HEK293 (cell line): Measurements from ENCODE around the gene APOBEC4.

ENCODE experiments used
- CTCF ChIA-PET: fragments of 350-600 bp; formaldehyde crosslinking; extraction: SDS; loops from one replicate; lab custom pipeline; 2021; ENCODE audit warnings: antibody characterized with exemption; lab: Yijun Ruan, JAX
- POLR2A ChIA-PET: fragments of 300-600 bp; formaldehyde crosslinking; extraction: SDS; loops from one replicate; lab custom pipeline; 2020; ENCODE audit warnings: antibody characterized with exemption, inconsistent platforms; lab: Yijun Ruan, JAX
- H3K27ac ChIP-seq: fragments of 200-500 bp; sonication (Bioruptor generic); 2 replicates; pipeline ENCODE4 v1.5.1; 2014; ENCODE audit warnings: low read depth, low read length, control low read depth, inconsistent platforms; ENCODE audit errors: extremely low read depth
- H3K36me3 ChIP-seq, 2 experiments: fragments of 200-500 bp in 1 of 2; sonication (Bioruptor generic) in 1 of 2; 1 replicate in 1 of 2; 2 replicates in 1 of 2; pipeline ENCODE4 v1.5.1; 2014 to 2017; ENCODE audit warnings: inconsistent platforms in 2 of 2, low read length in 2 of 2; ENCODE audit not compliant: control insufficient read depth in 2 of 2, insufficient read depth in 1 of 2
- H3K4me1 ChIP-seq: fragments of 200-500 bp; sonication (Bioruptor generic); 2 replicates; pipeline ENCODE4 v1.5.1; 2014; ENCODE audit warnings: mild to moderate bottlenecking, low read length, inconsistent platforms; ENCODE audit not compliant: control insufficient read depth, insufficient read depth
- H3K4me3 ChIP-seq: 2 replicates; pipeline ENCODE4 v1.5.1; 2011; ENCODE audit warnings: low read depth, mild to moderate bottlenecking, control low read depth, low read length, moderate library complexity
- H3K9me3 ChIP-seq: fragments of 200-500 bp; sonication (Bioruptor generic); 2 replicates; pipeline ENCODE4 v1.5.1; 2014; ENCODE audit warnings: low read depth, low read length, inconsistent platforms; ENCODE audit not compliant: control insufficient read depth, insufficient read depth
- GLI4 ChIP-seq: fragments of 450-650 bp; formaldehyde crosslinking; IDR thresholded peaks from 2 replicates; pipeline ENCODE4 v1.5.1; 2016; ENCODE audit warnings: missing biosample characterization, missing genetic modification characterization
- HOXA7 ChIP-seq: sonication (generic); formaldehyde crosslinking; IDR thresholded peaks from 2 replicates; pipeline ENCODE4 v1.8.1; 2022; ENCODE audit warnings: missing genetic modification reagents, borderline replicate concordance
- RBAK ChIP-seq: fragments of 450-650 bp; formaldehyde crosslinking; IDR thresholded peaks from 2 replicates; pipeline ENCODE4 v1.5.1; 2016; ENCODE audit warnings: missing biosample characterization, missing genetic modification characterization
- REPIN1 ChIP-seq: fragments of 450-650 bp; formaldehyde crosslinking; IDR thresholded peaks from 2 replicates; pipeline ENCODE4 v1.5.1; 2017; ENCODE audit warnings: missing biosample characterization, missing genetic modification characterization, low read depth
- YY1 ChIP-seq: fragments of 450-650 bp; formaldehyde crosslinking; IDR thresholded peaks from 2 replicates; pipeline ENCODE4 v1.5.1; 2018; ENCODE audit warnings: missing biosample characterization, missing genetic modification characterization
- ZBTB7A ChIP-seq: fragments of 450-650 bp; formaldehyde crosslinking; IDR thresholded peaks from 2 replicates; pipeline ENCODE4 v1.5.1; 2016; ENCODE audit warnings: low read depth, missing biosample characterization, missing genetic modification characterization
- ZBTB8A ChIP-seq: fragments of 450-650 bp; formaldehyde crosslinking; IDR thresholded peaks from 2 replicates; pipeline ENCODE4 v1.5.1; 2016; ENCODE audit warnings: missing biosample characterization, missing genetic modification characterization
- ZFHX2 ChIP-seq: fragments of 450-650 bp; formaldehyde crosslinking; conservative IDR thresholded peaks from 2 replicates; pipeline ENCODE4 v1.5.1; 2016; ENCODE audit warnings: missing biosample characterization, missing genetic modification characterization
- ZFP37 ChIP-seq: fragments of 450-650 bp; formaldehyde crosslinking; IDR thresholded peaks from 2 replicates; pipeline ENCODE4 v1.5.1; 2016; ENCODE audit warnings: missing biosample characterization, missing genetic modification characterization
- ZNF169 ChIP-seq: fragments of 450-650 bp; formaldehyde crosslinking; IDR thresholded peaks from 2 replicates; pipeline ENCODE4 v1.5.1; 2016; ENCODE audit warnings: missing biosample characterization, missing genetic modification characterization
- ZNF211 ChIP-seq: fragments of 450-650 bp; formaldehyde crosslinking; IDR thresholded peaks from 2 replicates; pipeline ENCODE4 v1.5.1; 2016; ENCODE audit warnings: low read depth, missing biosample characterization, missing genetic modification characterization
- ZNF302 ChIP-seq: fragments of 450-650 bp; formaldehyde crosslinking; IDR thresholded peaks from 2 replicates; pipeline ENCODE4 v1.5.1; 2016; ENCODE audit warnings: missing biosample characterization, missing genetic modification characterization, low read depth
- ZNF350 ChIP-seq: fragments of 450-650 bp; formaldehyde crosslinking; IDR thresholded peaks from 2 replicates; pipeline ENCODE4 v1.5.0; 2017; ENCODE audit warnings: missing biosample characterization, mild to moderate bottlenecking, missing genetic modification characterization
- TF ChIP-seq, protein P1 (sequence below): fragments of 450-650 bp; formaldehyde crosslinking; optimal IDR thresholded peaks from 2 replicates; pipeline ENCODE3; 2016; ENCODE audit warnings: missing biosample characterization, mild to moderate bottlenecking, missing genetic modification characterization
- TF ChIP-seq, protein P2 (sequence below): fragments of 450-650 bp; formaldehyde crosslinking; IDR thresholded peaks from 2 replicates; pipeline ENCODE4 v1.5.1; 2016; ENCODE audit warnings: missing biosample characterization, missing genetic modification characterization
- TF ChIP-seq, protein P3 (sequence below): fragments of 450-650 bp; formaldehyde crosslinking; IDR thresholded peaks from 2 replicates; pipeline ENCODE4 v1.5.1; 2016; ENCODE audit warnings: missing biosample characterization, missing genetic modification characterization, borderline replicate concordance

Gene APOBEC4

DNA sequence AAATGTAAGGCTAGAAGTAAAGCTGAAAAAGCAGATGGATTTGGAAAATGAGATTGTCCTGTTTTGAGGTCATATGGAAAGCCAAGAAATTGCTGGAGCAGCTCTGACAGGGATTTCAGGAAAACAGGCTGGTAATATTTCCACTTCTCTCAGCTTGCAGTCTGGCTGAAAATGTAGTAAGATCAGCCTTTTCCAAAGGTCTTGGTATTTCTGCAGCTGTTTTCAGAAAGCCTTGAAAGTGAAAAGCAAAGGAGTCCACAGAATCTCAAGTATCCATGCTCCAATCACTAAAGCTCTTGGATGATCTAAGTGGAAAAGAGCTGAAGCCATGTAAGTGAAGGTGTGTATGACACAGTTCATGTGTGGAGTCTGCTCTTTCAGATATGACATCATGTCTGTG, 41.6 kb upstream of the APOBEC4 start:
- CTCF ChIA-PET: interaction anchor here (0.6 to 3.8 kb wide), 5 partner anchors 10 to 382 kb away, joined by 3 to 37 read pairs (median 5); no protein-coding TSS in a partner anchor
- no peak overlapping the region for H3K27ac ChIP-seq
- H3K9me3 ChIP-seq: no peaks in the 10 kb centered on the region
- H3K36me3 ChIP-seq: no peaks in the 10 kb centered on the region
- POLR2A ChIA-PET: interaction anchor here (0.6 kb wide), 1 partner anchor 78 kb away, joined by 3 read pairs; no protein-coding TSS in a partner anchor
- TF ChIP-seq ZFP37 (tag by site-specific recombination) (no peak), ZFHX2 (tag by site-specific recombination) (no peak)
- TF ChIP-seq, protein P1, sequence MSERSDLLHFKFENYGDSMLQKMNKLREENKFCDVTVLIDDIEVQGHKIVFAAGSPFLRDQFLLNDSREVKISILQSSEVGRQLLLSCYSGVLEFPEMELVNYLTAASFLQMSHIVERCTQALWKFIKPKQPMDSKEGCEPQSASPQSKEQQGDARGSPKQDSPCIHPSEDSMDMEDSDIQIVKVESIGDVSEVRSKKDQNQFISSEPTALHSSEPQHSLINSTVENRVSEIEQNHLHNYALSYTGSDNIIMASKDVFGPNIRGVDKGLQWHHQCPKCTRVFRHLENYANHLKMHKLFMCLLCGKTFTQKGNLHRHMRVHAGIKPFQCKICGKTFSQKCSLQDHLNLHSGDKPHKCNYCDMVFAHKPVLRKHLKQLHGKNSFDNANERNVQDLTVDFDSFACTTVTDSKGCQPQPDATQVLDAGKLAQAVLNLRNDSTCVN (tag by site-specific recombination): no peak
- TF ChIP-seq, protein P2, sequence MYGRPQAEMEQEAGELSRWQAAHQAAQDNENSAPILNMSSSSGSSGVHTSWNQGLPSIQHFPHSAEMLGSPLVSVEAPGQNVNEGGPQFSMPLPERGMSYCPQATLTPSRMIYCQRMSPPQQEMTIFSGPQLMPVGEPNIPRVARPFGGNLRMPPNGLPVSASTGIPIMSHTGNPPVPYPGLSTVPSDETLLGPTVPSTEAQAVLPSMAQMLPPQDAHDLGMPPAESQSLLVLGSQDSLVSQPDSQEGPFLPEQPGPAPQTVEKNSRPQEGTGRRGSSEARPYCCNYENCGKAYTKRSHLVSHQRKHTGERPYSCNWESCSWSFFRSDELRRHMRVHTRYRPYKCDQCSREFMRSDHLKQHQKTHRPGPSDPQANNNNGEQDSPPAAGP (tag by site-specific recombination): no peak
- no peak overlapping the region for H3K4me3 ChIP-seq
- H3K4me1 ChIP-seq: no peaks in the 10 kb centered on the region

DNA sequence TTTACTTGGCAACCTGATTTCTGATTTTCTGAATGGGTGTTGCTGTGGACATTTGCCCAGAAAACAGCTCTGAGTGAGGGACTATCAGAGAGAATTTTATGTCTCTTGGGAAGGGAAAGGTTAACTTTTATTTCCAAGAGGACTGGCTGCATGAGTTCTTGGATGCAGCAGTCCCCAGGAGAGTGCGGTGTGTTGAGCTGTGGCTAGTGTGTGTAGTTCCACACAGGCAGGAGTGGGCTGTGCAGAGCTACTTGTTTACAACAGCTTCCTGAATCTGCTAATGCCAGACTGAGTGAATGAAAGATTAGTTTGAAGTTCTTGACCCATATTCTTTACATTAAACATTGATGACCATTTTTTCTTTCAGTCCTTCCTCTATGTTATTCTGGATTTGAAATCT, 41.0 kb upstream of the APOBEC4 start:
- Histone ChIP-seq H3K27ac (no peak overlapping the region), H3K9me3 (no peaks in the 10 kb centered on the region), H3K4me3 (no peak overlapping the region), H3K4me1 (no peaks in the 10 kb centered on the region), H3K36me3 (no peaks in the 10 kb centered on the region)
- ChIA-PET POLR2A (interaction anchor here (0.6 kb wide), 1 partner anchor 79 kb away, joined by 3 read pairs; no protein-coding TSS in a partner anchor), CTCF (interaction anchor here (1.2 to 3.8 kb wide), 3 partner anchors 9 to 222 kb away, joined by 4 to 37 read pairs (median 6); no protein-coding TSS in a partner anchor)
- TF ChIP-seq ZNF211 (no peak), ZNF169 (tag by site-specific recombination) (no peak), ZBTB8A (no peak), HOXA7 (no peak)

DNA sequence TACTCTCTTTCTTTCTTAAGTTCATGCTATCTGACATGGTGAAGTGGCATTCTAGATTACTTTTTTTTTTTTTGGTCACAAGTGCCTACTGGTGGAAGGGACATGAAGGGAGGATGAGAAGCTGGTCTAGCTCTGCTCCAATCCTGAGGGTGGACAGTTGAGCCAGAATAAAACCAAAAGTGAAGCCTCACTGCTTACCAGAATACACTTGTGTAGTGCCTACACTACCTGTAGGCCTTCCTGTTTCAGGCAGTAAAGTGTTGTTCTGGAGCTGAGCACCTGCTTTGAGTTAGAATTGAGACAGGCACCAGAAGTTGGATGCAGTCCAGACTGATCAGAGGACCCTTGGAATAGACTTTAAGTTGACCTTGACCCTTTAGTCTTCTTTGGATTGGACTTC, 40.4 kb upstream of the APOBEC4 start:
- POLR2A ChIA-PET: no interaction called here

More for the DNA sequence above, 40.4 kb upstream of the APOBEC4 start:
- no peak overlapping the region for H3K4me3 ChIP-seq
- no peak overlapping the region for H3K27ac ChIP-seq
- H3K4me1 ChIP-seq: no peaks in the 10 kb centered on the region
- no peaks in the 10 kb centered on the region for H3K9me3 ChIP-seq
- H3K36me3 ChIP-seq: no peaks in the 10 kb centered on the region
- TF ChIP-seq, protein P3, sequence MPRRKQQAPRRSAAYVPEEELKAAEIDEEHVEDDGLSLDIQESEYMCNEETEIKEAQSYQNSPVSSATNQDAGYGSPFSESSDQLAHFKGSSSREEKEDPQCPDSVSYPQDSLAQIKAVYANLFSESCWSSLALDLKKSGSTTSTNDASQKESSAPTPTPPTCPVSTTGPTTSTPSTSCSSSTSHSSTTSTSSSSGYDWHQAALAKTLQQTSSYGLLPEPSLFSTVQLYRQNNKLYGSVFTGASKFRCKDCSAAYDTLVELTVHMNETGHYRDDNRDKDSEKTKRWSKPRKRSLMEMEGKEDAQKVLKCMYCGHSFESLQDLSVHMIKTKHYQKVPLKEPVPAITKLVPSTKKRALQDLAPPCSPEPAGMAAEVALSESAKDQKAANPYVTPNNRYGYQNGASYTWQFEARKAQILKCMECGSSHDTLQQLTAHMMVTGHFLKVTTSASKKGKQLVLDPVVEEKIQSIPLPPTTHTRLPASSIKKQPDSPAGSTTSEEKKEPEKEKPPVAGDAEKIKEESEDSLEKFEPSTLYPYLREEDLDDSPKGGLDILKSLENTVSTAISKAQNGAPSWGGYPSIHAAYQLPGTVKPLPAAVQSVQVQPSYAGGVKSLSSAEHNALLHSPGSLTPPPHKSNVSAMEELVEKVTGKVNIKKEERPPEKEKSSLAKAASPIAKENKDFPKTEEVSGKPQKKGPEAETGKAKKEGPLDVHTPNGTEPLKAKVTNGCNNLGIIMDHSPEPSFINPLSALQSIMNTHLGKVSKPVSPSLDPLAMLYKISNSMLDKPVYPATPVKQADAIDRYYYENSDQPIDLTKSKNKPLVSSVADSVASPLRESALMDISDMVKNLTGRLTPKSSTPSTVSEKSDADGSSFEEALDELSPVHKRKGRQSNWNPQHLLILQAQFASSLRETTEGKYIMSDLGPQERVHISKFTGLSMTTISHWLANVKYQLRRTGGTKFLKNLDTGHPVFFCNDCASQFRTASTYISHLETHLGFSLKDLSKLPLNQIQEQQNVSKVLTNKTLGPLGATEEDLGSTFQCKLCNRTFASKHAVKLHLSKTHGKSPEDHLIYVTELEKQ: no peak
- no peak for TF ChIP-seq REPIN1 (tag by site-specific recombination)
- no peak for TF ChIP-seq RBAK (tag by site-specific recombination)
- TF ChIP-seq ZBTB7A (tag by site-specific recombination): no peak
- no peak for TF ChIP-seq YY1
- TF ChIP-seq GLI4 (tag by site-specific recombination): no peak
- TF ChIP-seq ZNF302 (tag by site-specific recombination): no peak
- no peak for TF ChIP-seq ZNF350 (tag by site-specific recombination)
- CTCF ChIA-PET: interaction anchor here (1.2 to 3.8 kb wide), 3 partner anchors 9 to 222 kb away, joined by 4 to 37 read pairs (median 6); no protein-coding TSS in a partner anchor
